GM19455 (cell line): ENCODE data around the gene TRIM50.
"Not testable (repeated sequence)": the region's sequence is repeated elsewhere in the genome, so short reads cannot be mapped to it uniquely, and the experiment has no call there.

ENCODE experiments used
- ATAC-seq: cut with Tn5 transposase; IDR thresholded peaks from one replicate; pipeline ENCODE4 v1.9.1; 2021; ENCODE audit not compliant: unreplicated experiment

TRIM50 gene

DNA sequence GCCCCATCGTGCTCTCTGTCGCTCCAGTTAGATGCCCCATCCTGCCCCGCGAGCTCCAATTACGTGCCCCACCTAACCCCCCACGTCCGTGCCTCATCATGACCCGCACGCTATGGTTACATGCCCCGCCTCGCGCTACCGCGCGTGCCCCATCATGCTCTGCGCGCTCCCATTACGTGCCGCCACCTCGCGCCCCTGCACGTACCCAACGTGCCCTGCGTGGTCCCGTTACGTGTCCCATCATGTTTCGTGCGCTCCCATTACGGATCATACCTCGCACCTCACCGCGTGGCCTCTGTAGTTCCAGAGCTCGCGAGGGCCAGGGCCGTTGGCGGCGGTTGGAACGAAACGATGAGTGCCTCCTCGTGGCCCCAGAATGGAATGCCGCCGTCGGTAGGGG lies at the start of gene TRIM50, which contains the start of gene FKBP6:
Gene TRIM50, minus strand, starts transcription at position 161 of the 400 bp plus-strand sequence. CDS start 3,295 bp downstream, outside the sequence.
Gene FKBP6, plus strand, starts transcription at position 240 of the 400 bp plus-strand sequence. CDS start 268 bp downstream, outside the sequence.
- not testable (repeated sequence) for ATAC-seq

- ATAC-seq: no peak
These were observed 49.0 kb upstream of the TRIM50 start for GRCh38 chr7:73376671-73377412.

DNA sequence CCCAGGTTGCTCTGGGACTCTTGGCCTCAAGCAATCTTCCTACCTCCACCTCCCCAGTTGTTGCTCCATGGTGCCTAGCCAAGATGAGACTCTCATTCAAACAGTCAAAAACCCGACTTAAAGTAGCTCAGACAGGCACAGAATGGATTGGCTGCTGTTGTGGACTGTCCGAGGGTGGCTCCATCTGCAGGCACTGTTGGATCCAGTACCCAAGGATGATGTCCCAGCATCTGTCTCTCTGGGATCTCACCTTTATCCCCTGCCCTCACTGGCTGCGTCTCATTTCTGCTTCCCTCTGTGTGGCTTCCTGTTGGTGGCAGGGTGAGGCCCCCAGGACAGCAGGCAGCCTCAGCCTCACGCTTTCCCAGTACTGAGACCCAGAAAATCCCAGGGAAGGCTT lies 48.4 kb upstream of the TRIM50 start:
- not testable (repeated sequence) for ATAC-seq

GRCh38 chr7:73373741-73374140 lies 45.9 kb upstream of the TRIM50 start:
- no peak for ATAC-seq

DNA sequence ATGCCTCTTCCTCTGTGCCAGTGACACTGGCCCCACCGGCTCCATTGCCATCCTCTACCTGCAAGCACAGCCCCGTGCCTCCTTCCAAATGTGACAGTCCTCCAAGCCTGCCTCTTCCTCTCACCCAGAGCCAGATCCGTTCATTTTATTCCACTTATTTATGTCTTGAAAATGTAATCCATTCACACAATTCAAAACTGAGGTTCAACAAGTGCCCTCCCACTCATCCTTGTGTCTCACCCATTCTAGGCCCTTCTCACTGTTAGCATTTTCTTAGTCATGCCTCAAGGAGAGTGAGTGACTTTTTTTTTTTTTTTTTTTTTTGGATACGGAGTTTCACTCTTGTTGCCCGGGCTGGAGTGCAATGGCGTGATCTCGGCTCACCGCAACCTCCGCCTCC lies 41.7 kb upstream of the TRIM50 start:
- no peak for ATAC-seq

GRCh38 chr7:73369009-73369408 lies 41.1 kb upstream of the TRIM50 start:
- ATAC-seq: no peak

- no peak for ATAC-seq
These were observed 39.1 kb upstream of the TRIM50 start for GRCh38 chr7:73366990-73367389.

- no peak for ATAC-seq
These were observed 38.2 kb upstream of the TRIM50 start for GRCh38 chr7:73366127-73366526.

DNA sequence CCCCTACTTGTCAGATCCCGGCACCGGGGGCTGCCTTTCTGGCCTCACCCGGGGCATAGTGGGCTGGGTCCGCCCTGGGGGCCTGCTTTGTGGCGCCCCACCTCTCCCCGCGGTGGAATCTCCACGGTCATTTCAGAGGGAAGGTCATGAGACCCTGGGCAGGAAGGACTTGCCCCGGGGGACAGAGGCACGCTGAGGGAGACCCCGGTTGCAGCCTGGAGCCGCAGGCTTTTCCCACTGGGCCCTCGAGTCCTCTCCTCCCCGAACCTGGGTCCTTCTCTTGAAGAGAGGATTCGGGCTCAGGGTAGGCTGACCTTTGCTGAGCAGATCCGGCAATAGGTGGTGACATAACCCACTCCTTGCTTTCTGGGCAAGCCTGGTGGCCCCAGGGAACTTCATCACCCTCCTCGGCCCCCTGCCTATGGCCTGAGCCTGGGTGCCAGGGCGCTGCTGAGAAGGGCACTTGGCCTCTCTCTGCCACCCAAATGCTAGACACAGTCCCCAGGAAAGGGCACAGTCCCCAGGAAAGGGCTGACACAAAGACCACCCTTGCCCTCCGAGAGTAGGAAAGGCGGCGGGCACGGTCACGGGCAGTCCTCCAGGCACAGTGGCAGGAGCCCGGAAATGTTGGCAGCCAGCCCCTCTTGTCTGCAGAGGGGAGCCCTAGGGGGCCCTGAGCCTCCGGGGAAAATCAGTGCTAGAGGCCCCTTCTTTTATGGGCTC lies 36.3 kb upstream of the TRIM50 start:
- no peak for ATAC-seq

DNA sequence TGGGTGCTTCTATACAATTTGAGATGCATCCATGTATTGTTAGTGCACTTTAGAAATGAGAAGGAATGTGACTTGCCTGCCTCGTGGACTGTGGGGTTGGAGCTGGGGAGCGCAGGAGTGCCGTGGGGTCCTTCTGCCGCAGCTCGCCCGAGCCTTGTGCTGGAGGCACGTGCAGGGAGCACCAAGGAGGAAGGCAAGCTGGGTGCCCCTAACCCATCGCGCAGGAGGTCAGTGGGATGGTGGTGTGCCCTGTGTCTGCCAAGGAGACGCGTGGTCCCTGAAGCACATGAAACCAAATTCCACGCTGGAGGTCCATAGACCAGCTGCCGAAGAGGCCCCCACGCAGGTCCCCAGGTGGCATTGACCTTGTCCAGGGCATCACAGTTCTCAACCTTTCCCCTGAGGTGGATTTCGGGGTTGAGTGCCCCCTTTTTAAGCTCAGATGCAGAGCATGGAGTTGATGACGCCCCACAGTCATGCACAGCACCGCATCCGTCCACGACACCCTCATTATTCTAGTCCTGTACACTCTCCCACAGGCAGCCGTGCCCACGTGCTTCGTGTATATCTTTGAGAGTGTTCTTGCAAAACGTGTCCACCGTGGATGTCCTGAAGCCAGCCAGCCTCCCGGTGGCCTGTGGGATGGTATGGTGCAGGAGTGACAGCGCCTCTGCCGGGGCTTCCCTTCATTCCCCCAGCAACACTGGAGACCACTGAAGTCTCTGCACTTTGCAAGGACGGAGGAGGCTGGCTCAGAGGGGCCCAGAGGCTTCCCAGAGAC lies 35.5 kb upstream of the TRIM50 start:
- ATAC-seq: no peak

GRCh38 chr7:73360590-73360989 lies 32.7 kb upstream of the TRIM50 start:
- not testable (repeated sequence) for ATAC-seq

- no peak for ATAC-seq
These were observed 32.0 kb upstream of the TRIM50 start for GRCh38 chr7:73359746-73360375.

- ATAC-seq: no peak
These were observed 31.4 kb upstream of the TRIM50 start for GRCh38 chr7:73359306-73359705.

- no peak for ATAC-seq
These were observed 30.9 kb upstream of the TRIM50 start for GRCh38 chr7:73358590-73359275.

DNA sequence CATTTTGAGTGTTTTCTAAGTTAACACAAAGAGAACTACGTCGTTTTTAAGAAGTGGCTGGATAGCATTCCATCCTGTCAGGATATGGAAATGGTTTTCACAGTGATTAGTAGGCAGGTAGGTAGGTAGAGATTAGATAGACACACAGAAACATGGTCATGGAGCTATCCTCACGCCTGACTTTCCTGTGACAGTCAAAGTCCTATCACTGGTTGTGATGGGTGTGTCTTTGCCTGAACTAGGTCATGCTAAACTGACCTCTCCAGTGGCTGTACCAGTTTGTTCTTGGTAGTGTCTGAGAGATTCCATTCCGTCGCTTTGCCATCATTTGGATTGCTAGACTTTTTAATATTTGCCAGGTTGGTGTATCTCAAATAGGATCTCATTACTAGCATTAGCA lies 28.3 kb upstream of the TRIM50 start:
- no peak for ATAC-seq

DNA sequence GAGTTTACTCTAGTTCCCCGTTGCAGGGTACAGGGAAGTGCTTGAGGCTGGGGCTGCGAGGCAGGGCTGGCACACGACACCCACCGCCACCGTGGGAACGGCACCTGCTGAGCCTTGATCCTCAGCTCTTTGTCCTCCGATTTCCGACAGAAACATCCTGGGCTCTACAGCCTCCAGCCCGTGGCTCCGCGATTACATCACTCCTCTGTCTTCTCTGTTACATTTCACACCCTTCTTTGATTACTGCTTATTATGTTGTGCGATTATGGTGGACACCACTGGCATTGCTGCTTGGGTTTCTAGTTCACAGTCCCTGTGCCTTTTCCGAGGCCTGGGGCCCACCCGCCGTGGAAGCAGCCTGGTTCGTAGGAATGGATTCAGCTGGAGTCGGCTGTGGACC lies 26.9 kb upstream of the TRIM50 start:
- no peak for ATAC-seq

DNA sequence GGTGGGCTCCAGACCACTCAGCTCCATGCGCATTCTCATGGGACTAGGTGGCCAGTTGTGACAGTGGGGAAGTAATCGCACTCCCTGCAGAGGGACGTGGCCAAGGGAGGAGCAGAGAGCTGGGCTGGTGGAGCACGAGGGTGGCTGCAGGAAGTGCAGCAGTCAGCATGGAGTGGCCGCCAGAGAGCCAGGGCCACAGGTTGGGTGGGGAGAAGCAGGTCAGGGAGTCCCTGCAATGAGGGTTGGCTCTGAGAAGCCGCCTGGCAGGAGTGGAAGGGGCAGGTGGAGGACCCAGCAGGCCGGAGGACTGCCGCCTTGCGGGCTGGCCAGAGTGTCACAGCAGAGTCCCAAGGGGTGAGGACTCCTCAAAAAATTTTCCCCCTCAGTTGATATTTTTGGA lies 26.3 kb upstream of the TRIM50 start:
- no peak for ATAC-seq

DNA sequence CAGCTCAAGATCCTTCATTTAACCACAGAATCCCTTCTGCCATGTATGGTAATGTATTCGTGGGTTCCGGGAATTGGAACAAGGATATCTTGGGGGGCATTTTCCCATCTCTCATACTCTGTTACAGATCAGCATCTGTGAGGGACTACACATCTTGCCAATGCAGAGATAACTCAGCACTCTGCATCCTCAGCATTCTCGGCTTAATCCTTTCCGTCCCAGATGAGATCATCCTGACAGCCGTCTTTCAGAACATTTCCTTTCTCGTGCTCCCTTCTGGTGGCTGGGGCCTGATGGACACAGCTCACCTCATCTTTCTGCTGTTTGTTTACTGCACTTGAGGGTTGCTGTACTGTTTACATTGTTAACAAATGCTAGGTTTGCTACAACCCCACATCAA lies 25.4 kb upstream of the TRIM50 start:
- ATAC-seq: no peak

GRCh38 chr7:73352784-73353183 lies 24.9 kb upstream of the TRIM50 start:
- no peak for ATAC-seq

- no peak for ATAC-seq
These were observed 23.7 kb upstream of the TRIM50 start for GRCh38 chr7:73351447-73352167.
